GM23338 (cell line): ENCODE measurements around the gene GLIS2.

Experiments
- CREB1 ChIP-seq: fragments of 250-450 bp; sonication (Bioruptor Pico); IDR thresholded peaks from 2 replicates; pipeline ENCODE4 v1.5.0; 2020; ENCODE audit warnings: low read depth, mild to moderate bottlenecking, moderate library complexity
- POLR2AphosphoS5 ChIP-seq: IDR thresholded peaks from 2 replicates; pipeline ENCODE4 v1.6.1; 2016; ENCODE audit warnings: antibody characterized with exemption, low read depth
- TF ChIP-seq, protein P1 (sequence below), 2 experiments: fragments of 200-600 bp in 1 of 2; sonication (generic) in 1 of 2; conservative IDR thresholded peaks; 2 replicates each; pipeline versions ENCODE4 v1.5.1 to v1.6.1; 2016 to 2017; ENCODE audit warnings: antibody characterized with exemption in 2 of 2, low read depth in 2 of 2, mild to moderate bottlenecking in 2 of 2, moderate library complexity in 1 of 2

DNA sequence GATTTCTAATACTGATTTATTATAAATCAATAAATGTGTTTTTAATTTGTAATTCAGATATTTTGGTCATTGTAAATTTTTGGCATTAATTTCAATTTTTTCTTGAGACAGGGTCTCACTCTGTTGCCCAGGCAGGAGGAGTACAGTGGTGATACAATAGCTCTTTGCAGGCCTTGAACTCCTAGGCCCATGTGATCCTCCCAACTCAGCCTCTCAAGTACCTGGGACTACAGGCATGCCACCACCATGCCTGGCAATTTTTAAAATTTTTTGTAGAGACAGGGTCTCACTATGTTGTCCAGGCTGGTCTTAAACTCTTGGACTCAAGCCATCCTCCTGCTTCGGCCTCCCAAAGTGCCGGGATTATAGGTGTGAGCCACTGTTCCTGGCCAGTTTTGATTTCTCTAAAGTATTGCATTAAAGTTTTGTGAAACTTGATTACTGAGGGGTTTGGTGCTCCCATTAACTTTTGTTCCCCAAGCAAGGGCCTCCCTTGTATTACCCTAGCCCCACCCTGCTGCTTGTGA is 37.8 kb upstream of the GLIS2 start:
- TF ChIP-seq, protein P1, sequence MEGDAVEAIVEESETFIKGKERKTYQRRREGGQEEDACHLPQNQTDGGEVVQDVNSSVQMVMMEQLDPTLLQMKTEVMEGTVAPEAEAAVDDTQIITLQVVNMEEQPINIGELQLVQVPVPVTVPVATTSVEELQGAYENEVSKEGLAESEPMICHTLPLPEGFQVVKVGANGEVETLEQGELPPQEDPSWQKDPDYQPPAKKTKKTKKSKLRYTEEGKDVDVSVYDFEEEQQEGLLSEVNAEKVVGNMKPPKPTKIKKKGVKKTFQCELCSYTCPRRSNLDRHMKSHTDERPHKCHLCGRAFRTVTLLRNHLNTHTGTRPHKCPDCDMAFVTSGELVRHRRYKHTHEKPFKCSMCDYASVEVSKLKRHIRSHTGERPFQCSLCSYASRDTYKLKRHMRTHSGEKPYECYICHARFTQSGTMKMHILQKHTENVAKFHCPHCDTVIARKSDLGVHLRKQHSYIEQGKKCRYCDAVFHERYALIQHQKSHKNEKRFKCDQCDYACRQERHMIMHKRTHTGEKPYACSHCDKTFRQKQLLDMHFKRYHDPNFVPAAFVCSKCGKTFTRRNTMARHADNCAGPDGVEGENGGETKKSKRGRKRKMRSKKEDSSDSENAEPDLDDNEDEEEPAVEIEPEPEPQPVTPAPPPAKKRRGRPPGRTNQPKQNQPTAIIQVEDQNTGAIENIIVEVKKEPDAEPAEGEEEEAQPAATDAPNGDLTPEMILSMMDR (conservative IDR thresholded peaks at IDR 0.05; ENCODE audit: low read depth in 2 of 2): no peak
- TF ChIP-seq POLR2AphosphoS5 (no peak), CREB1 (CRISPR knock-in tag) (no peak)
